Measurements from ENCODE around the gene PRKD1. TPM values are rescaled to one million over a fixed set of nuclear protein-coding genes. Genes with fewer than 3 reads are reported as not detected.

The PRKD1 gene
- total and polyA plus RNA-seq, 10 of the 15 experiments (the other 5 are each of a cell fraction or from before 2014, with no cell fraction given) = 0.02 to 0.56 TPM; not detected in 8

DNA sequence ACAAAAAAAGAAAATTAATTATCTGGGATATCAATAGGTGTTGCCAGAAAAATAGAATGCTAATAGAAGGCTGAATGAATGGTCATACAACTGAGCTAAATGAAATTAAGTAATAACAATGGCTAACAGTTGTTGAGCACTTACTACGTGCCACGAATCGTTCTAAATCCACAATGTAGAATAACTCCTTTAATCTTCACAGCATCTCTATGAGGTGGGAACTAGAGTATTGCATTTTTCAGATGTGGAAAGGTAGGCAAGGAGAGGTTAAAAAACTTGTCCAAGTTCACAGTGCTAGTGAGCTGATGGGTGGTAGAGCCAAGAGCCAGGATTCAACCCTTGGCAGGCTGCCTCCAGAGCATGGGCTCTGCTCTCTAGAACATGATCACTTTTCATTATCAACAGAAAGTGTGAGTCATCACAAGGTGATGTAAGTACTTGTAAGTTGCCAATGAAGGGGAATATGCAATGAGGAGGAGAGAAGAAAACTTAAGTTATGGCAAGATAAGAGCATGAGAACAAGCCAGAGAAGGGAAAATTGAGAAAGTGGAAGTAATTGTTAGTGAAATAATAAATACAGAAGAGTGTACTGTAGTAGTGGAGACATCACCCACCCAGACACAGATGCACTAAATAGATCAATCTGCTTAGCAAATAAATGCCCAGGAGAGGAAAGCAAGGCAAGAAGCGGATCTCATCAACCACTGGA is 122.1 kb downstream of the PRKD1 start:
- no peak overlapping the region for H3K27ac ChIP-seq (ENCODE audit: control insufficient read depth, insufficient read depth)
- H3K36me3 ChIP-seq (ENCODE audit: control insufficient read depth in 2 of 2, insufficient read depth in 2 of 2, low read length in 1 of 2) = no peaks in the 10 kb centered on the region
- H3K79me2 ChIP-seq (ENCODE audit: control insufficient read depth, insufficient read depth, low read length) = no peaks in the 10 kb centered on the region
- no peaks in the 10 kb centered on the region for H4K20me1 ChIP-seq (ENCODE audit: control insufficient read depth, insufficient read depth)
- ChIA-PET POLR2A (no interaction called here), RAD21 (ENCODE audit: unreplicated experiment) (no interaction called here), CTCF (no interaction called here), SMC1A (ENCODE audit: uncharacterized antibody, unreplicated experiment) (no interaction called here)
- no peak overlapping the region for H3K4me2 ChIP-seq (ENCODE audit: control insufficient read depth, insufficient read depth)
- no peak for ATAC-seq
- WGBS (ENCODE audit: insufficient coverage, insufficient replicate concordance, low lambda C conversion rate, missing lambda C conversion rate) = 62% methylated on average over 4 of the region's 4 CpGs
- H3K27me3 ChIP-seq (replicated peaks in 1 of 2; ENCODE audit: control insufficient read depth in 2 of 2, insufficient read depth in 2 of 2, low read length in 1 of 2) = no peaks in the 10 kb centered on the region
- no peaks in the 10 kb centered on the region for H3K9me3 ChIP-seq (replicated peaks; ENCODE audit: control insufficient read depth, insufficient read depth, low read length)
- in situ Hi-C loops (cut with MboI) (no loop called here), intact Hi-C loops (cut with micrococcal nuclease; ENCODE audit: unreplicated experiment) (no loop called here)
- DNase-seq (ENCODE audit: low read depth, low spot score) = no peak
- BruUV-seq (replicated peaks) = no TSS peak
- H2AFZ ChIP-seq (ENCODE audit: control insufficient read depth, low read depth, low read length) = no peak overlapping the region
- TF ChIP-seq NFXL1 (IDR thresholded peaks at IDR 0.05; ENCODE audit: borderline replicate concordance) (no peak), POLR2AphosphoS2 (IDR thresholded peaks at IDR 0.05; ENCODE audit: low read depth, low read length) (no peak)
- TF ChIP-seq, protein P1, sequence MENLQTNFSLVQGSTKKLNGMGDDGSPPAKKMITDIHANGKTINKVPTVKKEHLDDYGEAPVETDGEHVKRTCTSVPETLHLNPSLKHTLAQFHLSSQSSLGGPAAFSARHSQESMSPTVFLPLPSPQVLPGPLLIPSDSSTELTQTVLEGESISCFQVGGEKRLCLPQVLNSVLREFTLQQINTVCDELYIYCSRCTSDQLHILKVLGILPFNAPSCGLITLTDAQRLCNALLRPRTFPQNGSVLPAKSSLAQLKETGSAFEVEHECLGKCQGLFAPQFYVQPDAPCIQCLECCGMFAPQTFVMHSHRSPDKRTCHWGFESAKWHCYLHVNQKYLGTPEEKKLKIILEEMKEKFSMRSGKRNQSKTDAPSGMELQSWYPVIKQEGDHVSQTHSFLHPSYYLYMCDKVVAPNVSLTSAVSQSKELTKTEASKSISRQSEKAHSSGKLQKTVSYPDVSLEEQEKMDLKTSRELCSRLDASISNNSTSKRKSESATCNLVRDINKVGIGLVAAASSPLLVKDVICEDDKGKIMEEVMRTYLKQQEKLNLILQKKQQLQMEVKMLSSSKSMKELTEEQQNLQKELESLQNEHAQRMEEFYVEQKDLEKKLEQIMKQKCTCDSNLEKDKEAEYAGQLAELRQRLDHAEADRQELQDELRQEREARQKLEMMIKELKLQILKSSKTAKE (IDR thresholded peaks at IDR 0.05; ENCODE audit: low read depth, poor library complexity, severe bottlenecking) = no peak
- H3K4me1 ChIP-seq (ENCODE audit: control insufficient read depth, insufficient read depth, low read length) = no peaks in the 10 kb centered on the region
- no peak overlapping the region for H3K9ac ChIP-seq (ENCODE audit: control insufficient read depth, insufficient read depth, low read length)
- H3K4me3 ChIP-seq = no peak overlapping the region
- no peak for FAIRE-seq
